ENCODE data around the gene NCOA6. TPM values are rescaled to one million over a fixed set of nuclear protein-coding genes. Genes with fewer than 3 reads are reported as not detected.
A peak's percentile ranks its signal among the peaks of the same experiment; 100 is the strongest.
"Not testable (repeated sequence)": the region's sequence is repeated elsewhere in the genome, so short reads cannot be mapped to it uniquely, and the experiment has no call there.

NCOA6 gene
- total RNA-seq, 1 donor from 2014 or later: 14.0 TPM

GRCh38 chr20:34792687-34793363, 32.6 kb downstream of the NCOA6 start:
- TF ChIP-seq, protein P1, sequence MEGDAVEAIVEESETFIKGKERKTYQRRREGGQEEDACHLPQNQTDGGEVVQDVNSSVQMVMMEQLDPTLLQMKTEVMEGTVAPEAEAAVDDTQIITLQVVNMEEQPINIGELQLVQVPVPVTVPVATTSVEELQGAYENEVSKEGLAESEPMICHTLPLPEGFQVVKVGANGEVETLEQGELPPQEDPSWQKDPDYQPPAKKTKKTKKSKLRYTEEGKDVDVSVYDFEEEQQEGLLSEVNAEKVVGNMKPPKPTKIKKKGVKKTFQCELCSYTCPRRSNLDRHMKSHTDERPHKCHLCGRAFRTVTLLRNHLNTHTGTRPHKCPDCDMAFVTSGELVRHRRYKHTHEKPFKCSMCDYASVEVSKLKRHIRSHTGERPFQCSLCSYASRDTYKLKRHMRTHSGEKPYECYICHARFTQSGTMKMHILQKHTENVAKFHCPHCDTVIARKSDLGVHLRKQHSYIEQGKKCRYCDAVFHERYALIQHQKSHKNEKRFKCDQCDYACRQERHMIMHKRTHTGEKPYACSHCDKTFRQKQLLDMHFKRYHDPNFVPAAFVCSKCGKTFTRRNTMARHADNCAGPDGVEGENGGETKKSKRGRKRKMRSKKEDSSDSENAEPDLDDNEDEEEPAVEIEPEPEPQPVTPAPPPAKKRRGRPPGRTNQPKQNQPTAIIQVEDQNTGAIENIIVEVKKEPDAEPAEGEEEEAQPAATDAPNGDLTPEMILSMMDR (IDR thresholded peaks at IDR 0.05; ENCODE audit: borderline replicate concordance): no peak
- Histone ChIP-seq H3K36me3 (peaks cover 23% of the 10 kb centered on the region), H3K9me3 (replicated peaks) (peaks cover 6% of the 10 kb centered on the region), H3K27ac (replicated peaks) (no peak overlapping the region), H3K4me1 (peaks cover 64% of the 10 kb centered on the region), H3K4me3 (no peak overlapping the region), H3K27me3 (ENCODE audit: low read depth) (no peaks in the 10 kb centered on the region)
- no peak for DNase-seq
- intact Hi-C loops (cut with micrococcal nuclease): no loop called here

GRCh38 chr20:34791289-34792020, 34.0 kb downstream of the NCOA6 start:
- DNase-seq: no peak
- Histone ChIP-seq H3K27ac (replicated peaks) (peak overlapping the region; percentile 60), H3K9me3 (replicated peaks) (no peaks in the 10 kb centered on the region), H3K4me1 (peaks cover 53% of the 10 kb centered on the region), H3K27me3 (ENCODE audit: low read depth) (no peaks in the 10 kb centered on the region), H3K4me3 (no peak overlapping the region), H3K36me3 (peaks cover 28% of the 10 kb centered on the region)
- TF ChIP-seq, protein P1 (IDR thresholded peaks at IDR 0.05; ENCODE audit: borderline replicate concordance): no peak
- intact Hi-C loops (cut with micrococcal nuclease): no loop called here

DNA sequence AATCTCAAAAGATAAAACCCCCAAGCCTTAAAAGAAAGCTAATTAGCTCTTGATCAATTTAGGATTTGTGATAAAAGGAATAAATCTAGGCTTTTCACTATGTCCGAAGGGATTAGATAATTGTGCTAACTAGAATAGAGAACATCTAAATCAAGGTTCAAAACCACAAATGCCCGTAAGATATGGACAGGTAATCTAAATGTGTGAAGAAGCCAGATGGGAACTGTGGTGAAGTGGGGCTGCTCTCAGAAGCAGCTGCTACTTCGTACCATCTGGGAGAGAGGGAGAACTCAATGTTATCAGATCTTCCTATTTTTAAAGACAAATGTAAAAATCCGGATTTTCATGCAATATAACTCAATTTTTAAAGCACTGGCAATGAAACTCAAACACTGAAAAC, 44.2 kb downstream of the NCOA6 start:
- no peak for DNase-seq
- no peaks in the 10 kb centered on the region for H3K27me3 ChIP-seq (ENCODE audit: low read depth)
- H3K27ac ChIP-seq (replicated peaks): no peak overlapping the region
- TF ChIP-seq, protein P1 (IDR thresholded peaks at IDR 0.05; ENCODE audit: borderline replicate concordance): no peak
- no peaks in the 10 kb centered on the region for H3K4me1 ChIP-seq
- H3K36me3 ChIP-seq: peaks cover 29% of the 10 kb centered on the region
- no peaks in the 10 kb centered on the region for H3K9me3 ChIP-seq (replicated peaks)
- no peak overlapping the region for H3K4me3 ChIP-seq
- intact Hi-C loops (cut with micrococcal nuclease): no loop called here

DNA sequence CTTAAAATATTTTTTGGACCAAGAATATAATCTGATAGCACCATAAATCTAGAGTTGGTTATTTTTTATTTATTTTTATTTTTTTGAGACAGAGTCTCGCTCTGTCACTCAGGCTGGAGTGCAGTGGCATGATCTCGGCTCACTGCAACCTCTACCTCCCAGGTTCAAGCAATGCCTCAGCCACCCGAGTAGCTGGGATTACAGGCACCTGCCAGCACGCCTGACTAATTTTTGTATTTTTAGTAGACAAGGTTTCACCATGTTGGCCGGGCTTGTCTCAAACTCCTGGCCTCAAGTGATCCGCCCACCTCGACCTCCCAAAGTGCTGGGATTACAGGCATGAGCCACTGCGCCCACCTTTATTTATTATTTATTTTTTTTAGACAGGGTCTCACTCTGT, 45.2 kb downstream of the NCOA6 start:
- DNase-seq; H3K4me3 ChIP-seq; intact Hi-C loops (cut with micrococcal nuclease); H3K9me3 ChIP-seq (replicated peaks); H3K4me1 ChIP-seq; H3K27ac ChIP-seq (replicated peaks); H3K27me3 ChIP-seq (ENCODE audit: low read depth): not testable (repeated sequence)
- peaks cover 38% of the 10 kb centered on the region for H3K36me3 ChIP-seq

GRCh38 chr20:34776177-34776576, 49.3 kb downstream of the NCOA6 start:
- Histone ChIP-seq H3K27me3 (ENCODE audit: low read depth) (no peaks in the 10 kb centered on the region), H3K9me3 (replicated peaks) (no peaks in the 10 kb centered on the region), H3K4me3 (no peak overlapping the region), H3K27ac (replicated peaks) (no peak overlapping the region), H3K36me3 (peaks cover 62% of the 10 kb centered on the region), H3K4me1 (peaks cover 7% of the 10 kb centered on the region)
- no peak for DNase-seq
- TF ChIP-seq, protein P1 (IDR thresholded peaks at IDR 0.05; ENCODE audit: borderline replicate concordance): no peak
- intact Hi-C loops (cut with micrococcal nuclease): no loop called here

- intact Hi-C loops (cut with micrococcal nuclease): no loop called here
- H3K27ac ChIP-seq (replicated peaks): no peak overlapping the region
- no peaks in the 10 kb centered on the region for H3K27me3 ChIP-seq (ENCODE audit: low read depth)
- H3K9me3 ChIP-seq (replicated peaks): no peaks in the 10 kb centered on the region
- H3K4me3 ChIP-seq: no peak overlapping the region
- peaks cover 63% of the 10 kb centered on the region for H3K36me3 ChIP-seq
- no peak for DNase-seq
- H3K4me1 ChIP-seq: peaks cover 11% of the 10 kb centered on the region
- TF ChIP-seq, protein P1 (IDR thresholded peaks at IDR 0.05; ENCODE audit: borderline replicate concordance): no peak
These were observed 50.6 kb downstream of the NCOA6 start for GRCh38 chr20:34774886-34775285.

Data from left ventricle myocardium inferior (tissue), 1 donor.